Neural progenitor cell (in vitro differentiated cells): ENCODE data around the gene FOXK2. TPM values are rescaled to one million over a fixed set of nuclear protein-coding genes. Genes with fewer than 3 reads are reported as not detected.

Experiments used
- DNase-seq: peaks from one replicate; pipeline ENCODE4 v3.0.0-alpha.2; 2016; ENCODE audit warnings: low spot score
- H2AFZ ChIP-seq: fragments of 200-600 bp; sonication (generic); replicated peaks from 2 replicates; pipeline ENCODE4 v1.6.1; 2016; ENCODE audit warnings: antibody characterized with exemption
- H3F3A ChIP-seq: fragments of 200-600 bp; sonication (generic); 2 replicates; pipeline ENCODE4 v1.6.1; 2016; ENCODE audit warnings: antibody characterized with exemption, low read depth
- H3K27ac ChIP-seq: fragments of 200-600 bp; sonication (generic); 2 replicates; pipeline ENCODE4 v1.5.1; 2016; ENCODE audit warnings: mild to moderate bottlenecking
- H3K27me3 ChIP-seq: fragments of 200-600 bp; sonication (generic); 2 replicates; pipeline ENCODE4 v1.6.1; 2016; ENCODE audit warnings: mild to moderate bottlenecking, moderate library complexity
- H3K36me3 ChIP-seq: fragments of 200-600 bp; sonication (generic); 2 replicates; pipeline ENCODE4 v1.5.1; 2016
- H3K4me1 ChIP-seq: fragments of 200-600 bp; sonication (generic); 2 replicates; pipeline ENCODE4 v1.6.1; 2016; ENCODE audit warnings: mixed run types
- H3K4me2 ChIP-seq: fragments of 200-600 bp; sonication (generic); 2 replicates; pipeline ENCODE4 v1.6.1; 2016
- H3K4me3 ChIP-seq: fragments of 200-600 bp; sonication (generic); 2 replicates; pipeline ENCODE4 v1.5.1; 2016
- H3K79me2 ChIP-seq: fragments of 200-600 bp; sonication (generic); 2 replicates; pipeline ENCODE4 v1.6.1; 2016; ENCODE audit warnings: low read depth
- H3K9ac ChIP-seq: fragments of 200-600 bp; sonication (generic); 2 replicates; pipeline ENCODE4 v1.6.1; 2016
- H3K9me3 ChIP-seq: fragments of 200-600 bp; sonication (generic); 2 replicates; pipeline ENCODE4 v1.5.1; 2016; ENCODE audit warnings: low read depth
- H4K20me1 ChIP-seq: fragments of 200-600 bp; sonication (generic); 2 replicates; pipeline ENCODE4 v1.6.1; 2016; ENCODE audit warnings: low read depth
- H3K27ac Mint-ChIP-seq: 3 replicates; pipeline ENCODE4 v1.8.0; 2021; ENCODE audit warnings: mixed read lengths
- H3K27me3 Mint-ChIP-seq: 2 replicates; pipeline ENCODE4 v1.8.0; 2022; ENCODE audit warnings: low read depth, mild to moderate bottlenecking, inconsistent platforms, moderate library complexity, mixed read lengths; ENCODE audit not compliant: insufficient read depth
- H3K36me3 Mint-ChIP-seq: 3 replicates; pipeline ENCODE4 v1.8.0; 2021; ENCODE audit warnings: mixed read lengths
- H3K4me1 Mint-ChIP-seq: 3 replicates; pipeline ENCODE4 v1.8.0; 2021; ENCODE audit warnings: mixed read lengths
- H3K4me3 Mint-ChIP-seq: 3 replicates; pipeline ENCODE4 v1.8.0; 2021; ENCODE audit warnings: mild to moderate bottlenecking, moderate library complexity, mixed read lengths
- H3K9me3 Mint-ChIP-seq: 3 replicates; pipeline ENCODE4 v1.8.0; 2020; ENCODE audit warnings: mixed read lengths
- CTCF ChIP-seq: fragments of 200-600 bp; sonication (generic); IDR thresholded peaks from 2 replicates; pipeline ENCODE4 v1.5.1; 2017; ENCODE audit warnings: antibody characterized with exemption, mild to moderate bottlenecking
- EZH2 ChIP-seq: fragments of 200-600 bp; sonication (generic); IDR thresholded peaks from 2 replicates; pipeline ENCODE4 v1.6.1; 2017; ENCODE audit warnings: antibody characterized with exemption, mild to moderate bottlenecking, moderate library complexity
- EZH2phosphoT487 ChIP-seq: fragments of 200-600 bp; sonication (generic); IDR thresholded peaks from 2 replicates; pipeline ENCODE4 v1.6.1; 2017; ENCODE audit warnings: antibody characterized with exemption
- total RNA-seq: library from RNA; depleted of rRNA; stranded (reverse); fragments of >200 nt; gene quantifications from 2 replicates; pipeline ENCODE4 v1.2.3, GENCODE V29; 2015; ENCODE audit warnings: low replicate concordance

FOXK2 gene
- total RNA-seq, 1 donor from 2014 or later: 28.1 TPM

GRCh38 chr17:82590216-82590615, 70.7 kb downstream of the FOXK2 start:
- H3K4me1 Mint-ChIP-seq: peaks cover 22% of the 10 kb centered on the region
- H3K27me3 Mint-ChIP-seq: peaks cover 3% of the 10 kb centered on the region
- Histone ChIP-seq H3K9me3 (no peaks in the 10 kb centered on the region), H3K4me1 (peaks cover 7% of the 10 kb centered on the region), H3F3A (peaks cover 31% of the 10 kb centered on the region), H4K20me1 (peaks cover 12% of the 10 kb centered on the region), H3K36me3 (no peaks in the 10 kb centered on the region), H3K27me3 (no peaks in the 10 kb centered on the region), H3K9ac (no peak overlapping the region), H3K4me3 (no peak overlapping the region), H3K79me2 (peaks cover 8% of the 10 kb centered on the region), H2AFZ (no peak overlapping the region), H3K4me2 (no peak overlapping the region), H3K27ac (no peak overlapping the region)
- TF ChIP-seq EZH2 (no peak), EZH2phosphoT487 (no peak), CTCF (no peak)
- no peak overlapping the region for H3K4me3 Mint-ChIP-seq
- H3K9me3 Mint-ChIP-seq: no peaks in the 10 kb centered on the region
- H3K27ac Mint-ChIP-seq: no peak overlapping the region
- no peak for DNase-seq
- peaks cover 11% of the 10 kb centered on the region for H3K36me3 Mint-ChIP-seq

GRCh38 chr17:82590881-82591539, 71.5 kb downstream of the FOXK2 start:
- no peaks in the 10 kb centered on the region for H3K9me3 Mint-ChIP-seq
- H3K4me3 ChIP-seq: no peak overlapping the region
- peaks cover 31% of the 10 kb centered on the region for H3F3A ChIP-seq
- H3K4me2 ChIP-seq: no peak overlapping the region
- no peaks in the 10 kb centered on the region for H3K9me3 ChIP-seq
- peaks cover 22% of the 10 kb centered on the region for H3K4me1 Mint-ChIP-seq
- H3K4me3 Mint-ChIP-seq: no peak overlapping the region
- peak overlapping the region; percentile 58 for H3K27ac ChIP-seq
- no peak overlapping the region for H2AFZ ChIP-seq
- H3K79me2 ChIP-seq: peaks cover 8% of the 10 kb centered on the region
- no peaks in the 10 kb centered on the region for H3K36me3 ChIP-seq
- H3K27ac Mint-ChIP-seq: no peak overlapping the region
- peaks cover 2% of the 10 kb centered on the region for H3K27me3 Mint-ChIP-seq
- peaks cover 7% of the 10 kb centered on the region for H3K4me1 ChIP-seq
- TF ChIP-seq CTCF (no peak), EZH2phosphoT487 (no peak), EZH2 (no peak)
- H3K27me3 ChIP-seq: no peaks in the 10 kb centered on the region
- no peak overlapping the region for H3K9ac ChIP-seq
- DNase-seq: no peak
- peaks cover 7% of the 10 kb centered on the region for H3K36me3 Mint-ChIP-seq
- H4K20me1 ChIP-seq: peaks cover 12% of the 10 kb centered on the region

- H3K27ac Mint-ChIP-seq: peak overlapping the region; percentile 1
- H3K27ac ChIP-seq: peak overlapping the region; percentile 81
- no peak for DNase-seq
- no peak overlapping the region for H3K9ac ChIP-seq
- no peak overlapping the region for H3K4me2 ChIP-seq
- H3K27me3 Mint-ChIP-seq: peaks cover 2% of the 10 kb centered on the region
- no peak overlapping the region for H2AFZ ChIP-seq
- H3K4me1 Mint-ChIP-seq: peaks cover 22% of the 10 kb centered on the region
- no peaks in the 10 kb centered on the region for H3K27me3 ChIP-seq
- H3K36me3 ChIP-seq: no peaks in the 10 kb centered on the region
- peaks cover 31% of the 10 kb centered on the region for H3F3A ChIP-seq
- no peaks in the 10 kb centered on the region for H3K9me3 ChIP-seq
- H4K20me1 ChIP-seq: peaks cover 12% of the 10 kb centered on the region
- peaks cover 7% of the 10 kb centered on the region for H3K4me1 ChIP-seq
- H3K9me3 Mint-ChIP-seq: no peaks in the 10 kb centered on the region
- peaks cover 5% of the 10 kb centered on the region for H3K36me3 Mint-ChIP-seq
- peak overlapping the region; percentile 4 for H3K4me3 Mint-ChIP-seq
- no peak overlapping the region for H3K4me3 ChIP-seq
- peaks cover 8% of the 10 kb centered on the region for H3K79me2 ChIP-seq
- no peak for TF ChIP-seq EZH2phosphoT487
- TF ChIP-seq EZH2: no peak
Measured at GRCh38 chr17:82592289-82592766, 72.8 kb downstream of the FOXK2 start.
